ENCODE results near the gene CD2BP2.

DNA sequence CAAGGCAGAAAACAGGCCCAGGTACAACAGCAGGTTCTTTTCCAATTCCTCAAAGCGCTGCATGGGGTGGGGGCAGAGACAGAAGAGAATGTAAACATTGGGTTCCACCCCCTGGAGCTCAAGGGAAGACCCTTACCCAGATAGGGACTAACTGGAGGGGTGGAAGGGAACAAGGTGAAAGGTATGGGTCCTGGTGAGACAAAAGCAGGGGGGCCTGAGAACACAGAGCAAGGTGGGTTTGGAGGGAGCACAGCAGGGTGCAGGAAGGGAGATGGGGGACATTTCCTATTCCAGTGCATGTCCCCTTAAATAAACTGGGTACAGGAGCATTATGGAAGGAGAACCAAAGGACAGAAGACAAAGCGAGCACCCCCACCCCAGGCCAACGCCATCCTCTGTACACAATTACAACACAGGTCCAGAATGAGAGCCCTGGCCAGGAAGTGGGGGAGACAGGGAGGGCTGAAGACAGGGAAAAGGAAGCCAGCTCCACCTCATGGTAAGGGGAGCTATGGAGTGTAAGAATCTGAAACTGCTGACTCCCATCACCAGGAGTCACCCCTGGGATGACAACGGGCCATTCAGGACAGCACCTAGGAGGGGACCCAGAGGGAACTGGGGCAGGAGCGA, 2.1 kb upstream of the CD2BP2 start:
- TF ChIP-seq POLR2A (IDR thresholded peaks at IDR 0.05) (no peak), CTCF (IDR thresholded peaks at IDR 0.05) (no peak), POLR2AphosphoS5 (IDR thresholded peaks at IDR 0.05; ENCODE audit: insufficient read depth in 1 of 2, low read depth in 1 of 2) (no peak)

Measured in vagina (tissue), 2 donors.